Endometrial microvascular endothelial cells (primary cell): ENCODE results near the gene ARHGAP24. TPM values are rescaled to one million over a fixed set of nuclear protein-coding genes. Genes with fewer than 3 reads are reported as not detected.

Experiments used
- in situ Hi-C: cut with HindIII; loops from 2 replicates; pipeline ENCODE4 v1.10.0; 2017; ENCODE audit warnings: low sequenced_read_pairs, low pct_unique_long_range_greater_than_20kb; ENCODE audit errors: inconsistent ontology term
- total RNA-seq: library from RNA; depleted of rRNA; stranded (reverse); fragments of >200 nt; gene quantifications from one replicate; pipeline ENCODE4 v1.2.3, GENCODE V29; 2015; ENCODE audit errors: inconsistent ontology term

Gene ARHGAP24
- total RNA-seq, 1 donor from 2014 or later: 93.0 TPM

GRCh38 chr4:86032476-86033022 is 557.6 kb downstream of the ARHGAP24 start:
- in situ Hi-C loops: no loop called here

DNA sequence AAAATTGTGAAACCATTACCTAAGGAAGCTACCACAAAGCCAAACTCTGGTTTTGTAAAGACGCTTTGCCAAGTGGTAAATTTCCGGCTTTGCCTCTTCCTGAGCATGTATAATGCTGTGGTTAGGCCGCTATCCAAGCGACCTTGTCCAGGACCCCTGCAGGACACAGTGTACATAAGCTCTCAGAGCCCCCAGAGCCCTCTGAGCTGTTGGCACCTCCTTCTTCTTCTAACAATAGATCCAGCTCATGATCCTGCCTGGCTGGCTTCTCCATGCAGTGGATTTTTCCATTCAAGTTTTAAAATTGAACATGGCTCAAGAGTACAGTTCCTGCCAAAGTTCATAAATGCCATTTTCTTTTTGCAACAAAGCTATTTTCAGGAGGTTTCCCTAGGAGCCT is 558.2 kb downstream of the ARHGAP24 start:
- in situ Hi-C loops: no loop called here

DNA sequence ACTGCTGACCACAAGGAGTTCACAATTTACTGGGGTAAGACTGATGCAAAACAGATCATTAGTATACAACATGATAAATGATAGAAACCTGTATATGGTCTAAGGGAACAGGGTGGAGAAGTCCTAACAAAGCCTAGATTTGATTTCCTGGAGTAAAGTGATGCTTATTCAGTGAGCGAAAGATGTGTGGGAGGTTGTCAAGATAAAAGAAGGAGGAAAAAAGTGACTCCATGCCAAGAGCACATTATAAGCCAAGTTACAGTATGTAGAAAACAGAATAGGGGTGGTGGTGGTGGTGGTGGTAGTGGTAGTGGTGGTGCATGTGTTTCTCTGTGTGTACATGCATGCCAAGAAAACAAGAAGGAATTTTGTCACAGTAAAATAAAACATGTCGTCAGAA is 559.7 kb downstream of the ARHGAP24 start:
- in situ Hi-C loops: no loop called here

- in situ Hi-C loops: no loop called here
Observed at GRCh38 chr4:86035688-86036087, 560.7 kb downstream of the ARHGAP24 start.

DNA sequence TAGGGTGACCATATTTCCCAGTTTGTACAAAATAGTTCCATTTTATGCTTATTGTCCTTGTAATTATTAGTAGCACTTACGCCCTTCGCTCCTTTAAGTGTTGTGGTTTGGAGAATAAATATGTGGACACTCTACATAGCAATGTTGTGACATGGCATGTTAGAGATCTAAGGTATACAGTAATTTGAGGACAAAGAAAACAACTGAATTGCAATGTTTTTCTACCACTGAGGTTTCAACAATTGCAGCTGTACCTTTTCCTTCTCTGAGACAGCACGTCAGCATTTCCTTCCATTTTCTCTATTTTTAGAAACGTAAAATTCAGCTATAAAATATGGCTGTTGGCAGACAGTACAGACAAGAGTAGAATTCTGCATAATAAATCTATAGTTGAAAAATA is 561.8 kb downstream of the ARHGAP24 start:
- in situ Hi-C loops: no loop called here

DNA sequence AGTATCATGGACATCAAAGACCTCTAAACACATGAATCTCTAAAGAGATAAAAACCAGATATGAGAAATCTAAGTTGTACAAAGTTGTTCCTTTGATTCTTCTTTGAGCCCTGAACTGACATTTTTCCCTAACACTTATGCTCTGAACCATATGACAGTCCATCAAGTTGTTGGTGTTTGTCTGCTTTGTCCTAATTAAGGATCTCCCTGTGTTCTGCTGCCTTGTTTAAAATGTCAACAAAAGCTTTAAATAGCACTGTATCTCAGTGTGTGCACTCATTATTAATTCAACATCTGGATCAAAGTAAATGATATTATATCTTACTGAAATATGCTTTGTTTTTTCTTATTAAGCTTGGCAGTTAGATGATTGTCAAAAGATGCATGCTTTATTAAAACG is 563.1 kb downstream of the ARHGAP24 start:
- in situ Hi-C loops: no loop called here

- in situ Hi-C loops: no loop called here
Observed at GRCh38 chr4:86043755-86044592, 569.0 kb downstream of the ARHGAP24 start.

DNA sequence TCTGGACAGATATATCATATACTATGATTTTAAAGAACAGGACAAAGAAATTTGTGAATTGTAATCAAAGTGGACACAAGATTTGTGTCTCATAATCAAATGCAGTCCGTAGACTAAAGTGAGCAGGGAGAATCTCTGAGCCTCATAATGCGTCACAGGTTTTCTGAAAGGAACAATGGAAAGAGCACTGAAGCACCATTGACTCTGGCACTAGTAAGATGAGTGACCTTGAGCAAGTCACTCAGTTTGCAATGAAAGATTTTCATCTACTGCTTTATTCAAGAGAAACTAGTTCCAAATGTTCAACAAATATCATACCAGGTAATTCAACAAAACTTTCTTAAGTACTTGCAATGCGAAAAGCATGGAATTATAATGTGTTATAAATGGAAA is 569.6 kb downstream of the ARHGAP24 start:
- in situ Hi-C loops: no loop called here

- in situ Hi-C loops: no loop called here
Observed at GRCh38 chr4:86048426-86048825, 573.5 kb downstream of the ARHGAP24 start.

GRCh38 chr4:86050496-86050895 is 575.5 kb downstream of the ARHGAP24 start:
- in situ Hi-C loops: no loop called here
